ENCODE data around the gene LIME1. TPM values are rescaled to one million over a fixed set of nuclear protein-coding genes. Genes with fewer than 3 reads are reported as not detected.
"Not testable (repeated sequence)": the region's sequence is repeated elsewhere in the genome, so short reads cannot be mapped to it uniquely, and the experiment has no call there.

The LIME1 gene
- total RNA-seq, 1 donor, result 2.9 TPM

- Histone ChIP-seq H3K9me3 (ENCODE audit: low read depth, low read length) (no peaks in the 10 kb centered on the region), H3K27ac (ENCODE audit: low read depth, low read length) (no peak overlapping the region), H4K20me1 (ENCODE audit: insufficient read depth, low read length) (no peaks in the 10 kb centered on the region), H3K79me2 (ENCODE audit: insufficient read depth, low read length) (no peaks in the 10 kb centered on the region), H3K27me3 (ENCODE audit: insufficient read depth, low read length) (no peaks in the 10 kb centered on the region), H3K4me2 (ENCODE audit: insufficient read depth, low read length) (peak overlapping the region; percentile 82), H3K4me3 (ENCODE audit: insufficient read depth, low read length) (peak overlapping the region; percentile 60), H2AFZ (ENCODE audit: low read length) (peak overlapping the region; percentile 78), H3K4me1 (ENCODE audit: insufficient read depth, low read length) (no peaks in the 10 kb centered on the region), H3K36me3 (ENCODE audit: insufficient read depth, low read length) (no peaks in the 10 kb centered on the region)
- TF ChIP-seq CTCF (IDR thresholded peaks at IDR 0.05; ENCODE audit: extremely low read depth, low read depth, low read length), result peak; percentile 66
- peak; percentile 97 for DNase-seq (ENCODE audit: insufficient read length, low spot score, missing footprints)
Measured at GRCh38 chr20:63775096-63775978, 38.9 kb downstream of the LIME1 start.

GRCh38 chr20:63776875-63777274 is 40.4 kb downstream of the LIME1 start:
- H4K20me1 ChIP-seq (ENCODE audit: insufficient read depth, low read length); DNase-seq (ENCODE audit: insufficient read length, low spot score, missing footprints); H3K36me3 ChIP-seq (ENCODE audit: insufficient read depth, low read length); H3K79me2 ChIP-seq (ENCODE audit: insufficient read depth, low read length); H2AFZ ChIP-seq (ENCODE audit: low read length); H3K27me3 ChIP-seq (ENCODE audit: insufficient read depth, low read length); H3K9me3 ChIP-seq (ENCODE audit: low read depth, low read length); H3K4me1 ChIP-seq (ENCODE audit: insufficient read depth, low read length); H3K4me2 ChIP-seq (ENCODE audit: insufficient read depth, low read length); H3K27ac ChIP-seq (ENCODE audit: low read depth, low read length); H3K4me3 ChIP-seq (ENCODE audit: insufficient read depth, low read length): not testable (repeated sequence)

- Histone ChIP-seq H2AFZ (ENCODE audit: low read length) (no peak overlapping the region), H3K36me3 (ENCODE audit: insufficient read depth, low read length) (no peaks in the 10 kb centered on the region), H3K9me3 (ENCODE audit: low read depth, low read length) (no peaks in the 10 kb centered on the region), H3K4me2 (ENCODE audit: insufficient read depth, low read length) (no peak overlapping the region), H3K27me3 (ENCODE audit: insufficient read depth, low read length) (no peaks in the 10 kb centered on the region), H3K4me1 (ENCODE audit: insufficient read depth, low read length) (no peaks in the 10 kb centered on the region), H4K20me1 (ENCODE audit: insufficient read depth, low read length) (no peaks in the 10 kb centered on the region), H3K27ac (ENCODE audit: low read depth, low read length) (no peak overlapping the region), H3K4me3 (ENCODE audit: insufficient read depth, low read length) (no peak overlapping the region), H3K79me2 (ENCODE audit: insufficient read depth, low read length) (no peaks in the 10 kb centered on the region)
- no peak for TF ChIP-seq CTCF (IDR thresholded peaks at IDR 0.05; ENCODE audit: extremely low read depth, low read depth, low read length)
- peak; percentile 35 for DNase-seq (ENCODE audit: insufficient read length, low spot score, missing footprints)
Measured at GRCh38 chr20:63777614-63778013, 41.1 kb downstream of the LIME1 start.

- no peaks in the 10 kb centered on the region for H3K9me3 ChIP-seq (ENCODE audit: low read depth, low read length)
- no peak overlapping the region for H3K27ac ChIP-seq (ENCODE audit: low read depth, low read length)
- H2AFZ ChIP-seq (ENCODE audit: low read length), result no peak overlapping the region
- DNase-seq (ENCODE audit: insufficient read length, low spot score, missing footprints), result peak; percentile 29
- no peaks in the 10 kb centered on the region for H4K20me1 ChIP-seq (ENCODE audit: insufficient read depth, low read length)
- no peak overlapping the region for H3K4me3 ChIP-seq (ENCODE audit: insufficient read depth, low read length)
- TF ChIP-seq CTCF (IDR thresholded peaks at IDR 0.05; ENCODE audit: extremely low read depth, low read depth, low read length), result no peak
- no peaks in the 10 kb centered on the region for H3K27me3 ChIP-seq (ENCODE audit: insufficient read depth, low read length)
- no peaks in the 10 kb centered on the region for H3K36me3 ChIP-seq (ENCODE audit: insufficient read depth, low read length)
- H3K4me1 ChIP-seq (ENCODE audit: insufficient read depth, low read length), result no peaks in the 10 kb centered on the region
- no peak overlapping the region for H3K4me2 ChIP-seq (ENCODE audit: insufficient read depth, low read length)
- H3K79me2 ChIP-seq (ENCODE audit: insufficient read depth, low read length), result no peaks in the 10 kb centered on the region
Measured at GRCh38 chr20:63778034-63778752, 41.7 kb downstream of the LIME1 start.

All from osteoblast (primary cell).